VCaP (cell line): ENCODE results near the gene ABO.
"Not testable (repeated sequence)": the region's sequence is repeated elsewhere in the genome, so short reads cannot be mapped to it uniquely, and the experiment has no call there.

Experiments used
- H3K27ac ChIP-seq: fragments of 450-650 bp; 2 replicates; pipeline ENCODE4 v1.5.1; 2017
- CTCF ChIP-seq: fragments of 450-650 bp; conservative IDR thresholded peaks from 2 replicates; pipeline ENCODE4 v1.5.1; 2017; ENCODE audit warnings: mild to moderate bottlenecking, moderate library complexity

ABO gene

GRCh38 chr9:133303266-133304157, 28.5 kb upstream of the ABO start:
- no peak overlapping the region for H3K27ac ChIP-seq

GRCh38 chr9:133301253-133302230, 26.5 kb upstream of the ABO start:
- H3K27ac ChIP-seq, result no peak overlapping the region
- no peak for TF ChIP-seq CTCF

More at GRCh38 chr9:133303266-133304157, 28.5 kb upstream of the ABO start:
- no peak for TF ChIP-seq CTCF

DNA sequence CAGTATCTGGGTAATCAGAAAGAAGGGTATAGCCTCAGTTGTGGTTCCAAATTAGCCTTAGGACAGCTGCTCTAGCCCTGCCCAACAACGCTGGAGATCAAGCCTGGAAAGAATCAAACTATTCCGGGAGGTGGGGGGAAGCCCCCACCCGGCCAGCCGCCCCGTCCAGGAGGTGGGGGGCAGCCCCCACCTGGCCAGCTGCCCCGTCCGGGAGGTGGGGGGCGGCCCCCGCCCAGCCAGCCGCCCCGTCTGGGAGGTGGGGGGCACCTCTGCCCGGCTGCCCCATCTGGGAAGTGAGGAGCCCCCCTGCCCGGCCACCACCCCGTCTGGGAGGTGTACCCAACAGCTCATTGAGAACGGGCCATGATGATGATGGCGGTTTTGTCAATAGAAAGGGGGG, 25.0 kb upstream of the ABO start:
- H3K27ac ChIP-seq, result not testable (repeated sequence)

- TF ChIP-seq CTCF, result no peak
- H3K27ac ChIP-seq, result no peak overlapping the region
Observed at GRCh38 chr9:133294257-133294656, 19.3 kb upstream of the ABO start.

DNA sequence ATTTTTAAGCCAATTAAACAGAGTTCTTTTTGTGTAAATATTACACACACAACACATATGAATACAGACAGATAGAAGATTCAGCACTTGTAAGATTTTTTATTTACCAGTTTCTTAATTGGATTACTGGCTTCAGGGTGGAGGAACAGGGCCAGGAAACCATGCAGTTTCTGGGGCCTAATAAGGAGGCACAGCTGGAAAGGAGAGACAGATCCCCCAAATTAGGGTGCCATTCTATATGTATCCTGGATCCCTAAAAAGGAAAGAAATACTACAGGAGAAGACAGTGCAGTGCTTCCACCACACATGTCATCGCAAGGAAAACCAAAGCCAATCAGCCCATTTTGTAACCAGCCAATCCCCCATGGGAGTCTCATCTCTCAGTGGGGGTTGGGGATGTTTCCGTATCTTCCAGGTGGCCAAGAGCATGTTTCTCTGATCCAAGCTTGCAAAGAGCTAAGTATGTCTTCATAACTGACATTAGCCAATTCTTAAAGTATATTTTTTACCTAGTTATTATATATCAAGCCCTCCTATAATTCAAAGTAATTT, 15.8 kb upstream of the ABO start:
- no peak for TF ChIP-seq CTCF

DNA sequence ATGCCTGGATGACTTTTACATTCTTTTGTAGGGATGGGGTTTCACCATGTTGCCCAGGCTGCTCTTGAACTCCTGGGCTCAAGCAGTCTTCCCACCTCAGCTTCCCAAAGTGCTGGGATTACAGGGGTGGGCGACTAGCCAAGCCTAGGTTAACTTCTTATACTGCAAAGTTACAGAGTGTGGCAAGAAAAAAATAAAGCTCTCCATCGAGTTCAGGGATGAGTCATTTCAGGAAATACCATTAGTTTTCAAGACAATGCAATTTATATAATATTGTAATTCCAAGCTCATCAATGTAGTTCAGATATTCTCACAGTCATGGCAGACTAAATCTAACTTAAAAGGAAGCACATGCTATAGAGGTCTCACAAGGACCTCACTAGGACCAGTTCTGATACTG, 11.5 kb upstream of the ABO start:
- H3K27ac ChIP-seq, result no peak overlapping the region
- no peak for TF ChIP-seq CTCF

More for the DNA sequence above, 15.8 kb upstream of the ABO start:
- no peak overlapping the region for H3K27ac ChIP-seq

DNA sequence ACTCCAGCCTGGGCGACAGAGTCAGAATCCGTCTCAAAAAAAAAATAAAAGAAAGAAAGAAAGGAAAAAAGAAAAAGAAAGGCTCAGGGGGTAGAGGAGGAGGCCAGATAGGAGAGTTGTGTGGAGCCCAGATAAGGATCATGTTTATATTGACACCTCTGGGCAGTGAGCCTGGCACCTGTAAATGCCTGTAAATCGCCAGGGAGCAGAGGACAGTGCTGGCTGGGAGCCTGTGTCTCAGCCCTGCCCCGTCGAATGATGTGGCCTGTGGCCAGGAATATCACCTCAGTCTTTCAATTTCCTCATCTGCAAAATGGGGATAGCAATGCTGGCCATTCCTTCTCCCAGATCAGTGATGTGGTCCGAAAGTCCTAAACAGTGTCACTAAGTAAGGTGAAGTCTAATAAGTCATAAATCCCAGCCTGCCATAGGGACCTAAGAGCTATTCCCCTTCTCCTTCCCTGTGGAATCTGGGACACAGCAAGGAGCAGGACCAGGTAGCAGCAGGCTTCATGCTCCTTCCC, 10.3 kb upstream of the ABO start:
- TF ChIP-seq CTCF, result no peak
- H3K27ac ChIP-seq, result no peak overlapping the region
